ENCODE data around the gene TMEM87A. TPM values are rescaled to one million over a fixed set of nuclear protein-coding genes. Genes with fewer than 3 reads are reported as not detected.
A peak's percentile ranks its signal among the peaks of the same experiment; 100 is the strongest.

The TMEM87A gene
- total and polyA plus RNA-seq, 2 experiments from 2014 or later: 41.8 to 43.5 TPM

GRCh38 chr15:42273900-42274701, 868 bp upstream of the TMEM87A start:
- Mint-ChIP-seq H3K36me3 (ENCODE audit: low read depth) (peaks cover 13% of the 10 kb centered on the region; the same call in 2 of the 3 replicates), H3K27ac (peak overlapping the region; percentile 99), H3K9me3 (no peaks in the 10 kb centered on the region), H3K4me1 (peaks cover 28% of the 10 kb centered on the region; the same call in 2 of the 3 replicates), H3K27me3 (ENCODE audit: insufficient read depth, low read depth, poor library complexity) (peaks cover 2% of the 10 kb centered on the region), H3K4me3 (peak overlapping the region; percentile 99)
- Histone ChIP-seq H3K27me3 (ENCODE audit: insufficient read depth) (no peaks in the 10 kb centered on the region), H3F3A (replicated peaks; ENCODE audit: low read depth) (no peaks in the 10 kb centered on the region), H2AFZ (peak overlapping the region; percentile 28), H4K20me1 (replicated peaks; ENCODE audit: insufficient read depth) (no peaks in the 10 kb centered on the region; the same call in 1 of the 2 replicates), H3K9me2 (ENCODE audit: insufficient read depth) (no peaks in the 10 kb centered on the region), H3K79me2 (replicated peaks; ENCODE audit: insufficient read depth) (peaks cover 38% of the 10 kb centered on the region), H3K4me3 (peak overlapping the region; percentile 78), H3K4me2 (peak overlapping the region; percentile 86), H3K27ac (ENCODE audit: low read depth) (peak overlapping the region; percentile 93), H3K36me3 (ENCODE audit: insufficient read depth) (no peaks in the 10 kb centered on the region), H3K4me1 (ENCODE audit: insufficient read depth) (peaks cover 22% of the 10 kb centered on the region; the same call in 1 of the 2 replicates)
- DNase-seq (ENCODE audit: low spot score) (peak; percentile 34), ATAC-seq (peak; percentile 14)
- no peak for TF ChIP-seq REST (IDR thresholded peaks at IDR 0.05; ENCODE audit: unreplicated experiment)
- TF ChIP-seq, protein P1, sequence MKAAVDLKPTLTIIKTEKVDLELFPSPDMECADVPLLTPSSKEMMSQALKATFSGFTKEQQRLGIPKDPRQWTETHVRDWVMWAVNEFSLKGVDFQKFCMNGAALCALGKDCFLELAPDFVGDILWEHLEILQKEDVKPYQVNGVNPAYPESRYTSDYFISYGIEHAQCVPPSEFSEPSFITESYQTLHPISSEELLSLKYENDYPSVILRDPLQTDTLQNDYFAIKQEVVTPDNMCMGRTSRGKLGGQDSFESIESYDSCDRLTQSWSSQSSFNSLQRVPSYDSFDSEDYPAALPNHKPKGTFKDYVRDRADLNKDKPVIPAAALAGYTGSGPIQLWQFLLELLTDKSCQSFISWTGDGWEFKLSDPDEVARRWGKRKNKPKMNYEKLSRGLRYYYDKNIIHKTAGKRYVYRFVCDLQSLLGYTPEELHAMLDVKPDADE (IDR thresholded peaks at IDR 0.05): no peak
- TF ChIP-seq, protein P2, sequence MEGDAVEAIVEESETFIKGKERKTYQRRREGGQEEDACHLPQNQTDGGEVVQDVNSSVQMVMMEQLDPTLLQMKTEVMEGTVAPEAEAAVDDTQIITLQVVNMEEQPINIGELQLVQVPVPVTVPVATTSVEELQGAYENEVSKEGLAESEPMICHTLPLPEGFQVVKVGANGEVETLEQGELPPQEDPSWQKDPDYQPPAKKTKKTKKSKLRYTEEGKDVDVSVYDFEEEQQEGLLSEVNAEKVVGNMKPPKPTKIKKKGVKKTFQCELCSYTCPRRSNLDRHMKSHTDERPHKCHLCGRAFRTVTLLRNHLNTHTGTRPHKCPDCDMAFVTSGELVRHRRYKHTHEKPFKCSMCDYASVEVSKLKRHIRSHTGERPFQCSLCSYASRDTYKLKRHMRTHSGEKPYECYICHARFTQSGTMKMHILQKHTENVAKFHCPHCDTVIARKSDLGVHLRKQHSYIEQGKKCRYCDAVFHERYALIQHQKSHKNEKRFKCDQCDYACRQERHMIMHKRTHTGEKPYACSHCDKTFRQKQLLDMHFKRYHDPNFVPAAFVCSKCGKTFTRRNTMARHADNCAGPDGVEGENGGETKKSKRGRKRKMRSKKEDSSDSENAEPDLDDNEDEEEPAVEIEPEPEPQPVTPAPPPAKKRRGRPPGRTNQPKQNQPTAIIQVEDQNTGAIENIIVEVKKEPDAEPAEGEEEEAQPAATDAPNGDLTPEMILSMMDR (conservative IDR thresholded peaks at IDR 0.05; ENCODE audit: low read depth in 2 of 2): no peak
- TF ChIP-seq EZH2phosphoT487 (IDR thresholded peaks at IDR 0.05; ENCODE audit: unreplicated experiment): no peak
- TF ChIP-seq ZNF462 (CRISPR knock-in tag; IDR thresholded peaks at IDR 0.05): no peak
- no peak for TF ChIP-seq CREB1 (CRISPR knock-in tag; IDR thresholded peaks at IDR 0.05; ENCODE audit: low read depth)
- no peak for TF ChIP-seq NANOG (IDR thresholded peaks at IDR 0.05; ENCODE audit: borderline replicate concordance)
- TF ChIP-seq ZNF331 (CRISPR knock-in tag; IDR thresholded peaks at IDR 0.05; ENCODE audit: low read depth): no peak
- TF ChIP-seq EZH2 (IDR thresholded peaks at IDR 0.05; ENCODE audit: low read depth, unreplicated experiment): no peak
- TF ChIP-seq JUNB (IDR thresholded peaks at IDR 0.05; ENCODE audit: unreplicated experiment): no peak
- no peak for TF ChIP-seq STAT1 (IDR thresholded peaks at IDR 0.05; ENCODE audit: unreplicated experiment)
- TF ChIP-seq POLR2AphosphoS5 (IDR thresholded peaks at IDR 0.05; ENCODE audit: low read depth): no peak
- no peak for TF ChIP-seq ZNF114 (CRISPR knock-in tag; IDR thresholded peaks at IDR 0.05)
